H1 (cell line): ENCODE data around the gene PCNX1. TPM values are rescaled to one million over a fixed set of nuclear protein-coding genes. Genes with fewer than 3 reads are reported as not detected.

ENCODE experiments used
- CTCF ChIA-PET: fragments of 300-600 bp; sonication (Branson Sonifier 250); formaldehyde crosslinking; loops from one replicate; lab custom pipeline; 2021; ENCODE audit not compliant: partially characterized antibody; lab: Charles Lee
- POLR2A ChIA-PET: fragments of 300-600 bp; sonication (Branson Sonifier 250); formaldehyde crosslinking; loops from one replicate; lab custom pipeline; 2021; ENCODE audit warnings: inconsistent platforms; ENCODE audit not compliant: partially characterized antibody; lab: Charles Lee
- DNase-seq, 2 experiments: peaks; one replicate each; pipeline versions ENCODE4 v3.0.0 to v3.0.0-alpha.2; 2010 to 2022; ENCODE audit warnings: low spot score in 2 of 2, low read depth in 1 of 2, mixed read lengths in 1 of 2
- FAIRE-seq: peaks from 2 replicates; lab custom pipeline; 2011; peaks lifted over from hg19 to GRCh38; lab: Jason Lieb, UNC
- H2AFZ ChIP-seq: 2 replicates; pipeline ENCODE4 v1.8.1; 2012; ENCODE audit warnings: low read length, inconsistent platforms
- H2AK5ac ChIP-seq: 2 replicates; pipeline ENCODE4 v1.6.1; 2013; ENCODE audit warnings: low read depth, low read length
- H2BK120ac ChIP-seq: replicated peaks from 2 replicates; pipeline ENCODE3; 2013; ENCODE audit warnings: low read depth, low read length, inconsistent platforms
- H2BK12ac ChIP-seq: 2 replicates; pipeline ENCODE4 v1.6.1; 2013; ENCODE audit warnings: low read depth, low read length
- H2BK15ac ChIP-seq: 2 replicates; pipeline ENCODE4 v1.6.1; 2013; ENCODE audit warnings: low read length
- H2BK20ac ChIP-seq: 2 replicates; pipeline ENCODE4 v1.6.1; 2013; ENCODE audit warnings: low read length
- H2BK5ac ChIP-seq: 2 replicates; pipeline ENCODE4 v1.6.1; 2013; ENCODE audit warnings: low read depth, low read length
- H3K14ac ChIP-seq: 2 replicates; pipeline ENCODE4 v1.6.1; 2013; ENCODE audit warnings: inconsistent platforms; ENCODE audit not compliant: insufficient read length
- H3K18ac ChIP-seq: 2 replicates; pipeline ENCODE4 v1.6.1; 2013; ENCODE audit warnings: low read length; ENCODE audit errors: extremely low read depth
- H3K23ac ChIP-seq: 2 replicates; pipeline ENCODE4 v1.6.1; 2013; ENCODE audit warnings: inconsistent platforms; ENCODE audit not compliant: insufficient read length
- H3K23me2 ChIP-seq: 2 replicates; pipeline ENCODE4 v1.6.1; 2013; ENCODE audit warnings: low read depth, low read length
- H3K27ac ChIP-seq: 2 replicates; pipeline ENCODE4 v1.6.1; 2011; ENCODE audit warnings: low read depth, low read length, inconsistent platforms
- H3K27me3 ChIP-seq, 4 experiments: replicated peaks in 1 of 4; 1 replicate in 1 of 4; 2 replicates in 3 of 4; pipeline versions ENCODE4 v1.6.1 to v1.8.1; 2011 to 2013; ENCODE audit warnings: low read length in 3 of 4, mild to moderate bottlenecking in 3 of 4, inconsistent platforms in 2 of 4, mixed read lengths in 2 of 4, moderate library complexity in 1 of 4; ENCODE audit not compliant: control insufficient read depth in 3 of 4, insufficient read depth in 3 of 4; ENCODE audit errors: extremely low read depth in 1 of 4
- H3K36me3 ChIP-seq, 4 experiments: 2 replicates each; pipeline versions ENCODE4 v1.6.1 to v1.8.1; 2011 to 2013; ENCODE audit warnings: mild to moderate bottlenecking in 4 of 4, low read length in 3 of 4, moderate library complexity in 2 of 4, control low read depth in 1 of 4, inconsistent platforms in 1 of 4; ENCODE audit not compliant: insufficient read depth in 4 of 4, control insufficient read depth in 2 of 4
- H3K4ac ChIP-seq: replicated peaks from 2 replicates; pipeline ENCODE3; 2013; ENCODE audit warnings: low read length, low read depth, mixed read lengths, inconsistent platforms; ENCODE audit not compliant: insufficient read length
- H3K4me1 ChIP-seq, 4 experiments: replicated peaks in 1 of 4; 1 replicate in 1 of 4; 2 replicates in 3 of 4; pipeline versions ENCODE4 v1.6.1 to v1.8.1; 2011 to 2013; ENCODE audit warnings: low read length in 3 of 4, inconsistent platforms in 2 of 4, mixed read lengths in 1 of 4; ENCODE audit not compliant: insufficient read depth in 4 of 4, control insufficient read depth in 3 of 4
- H3K4me2 ChIP-seq, 2 experiments: 2 replicates each; pipeline versions ENCODE4 v1.6.1 to v1.8.1; 2011 to 2013; ENCODE audit warnings: low read depth in 2 of 2, low read length in 2 of 2, control low read depth in 1 of 2, inconsistent platforms in 1 of 2, mild to moderate bottlenecking in 1 of 2; ENCODE audit not compliant: insufficient read depth in 1 of 2
- H3K4me3 ChIP-seq, 4 experiments: fragments of 200-600, 300-600 bp in 1 of 4; sonication (generic), shearing (Covaris generic), sonication (Bioruptor Twin) in 1 of 4; 2 replicates each; pipeline versions ENCODE4 v1.5.1 to v1.8.1; 2011 to 2016; ENCODE audit warnings: low read length in 4 of 4, low read depth in 3 of 4, control low read depth in 2 of 4, inconsistent platforms in 2 of 4, mild to moderate bottlenecking in 2 of 4, mixed read lengths in 1 of 4, moderate library complexity in 1 of 4; ENCODE audit not compliant: insufficient read depth in 2 of 4; ENCODE audit errors: extremely low read depth in 1 of 4
- H3K56ac ChIP-seq: replicated peaks from 2 replicates; pipeline ENCODE3; 2013; ENCODE audit warnings: low read depth, mild to moderate bottlenecking, mixed read lengths, low read length, inconsistent platforms; ENCODE audit not compliant: insufficient read length
- H3K79me1 ChIP-seq: 2 replicates; pipeline ENCODE4 v1.6.1; 2013; ENCODE audit warnings: low read depth, low read length, control low read depth
- H3K79me2 ChIP-seq, 2 experiments: 2 replicates each; pipeline versions ENCODE4 v1.6.1 to v1.8.1; 2012 to 2013; ENCODE audit warnings: low read length in 2 of 2, mild to moderate bottlenecking in 2 of 2, inconsistent platforms in 1 of 2; ENCODE audit not compliant: insufficient read depth in 2 of 2, control insufficient read depth in 1 of 2
- H3K9ac ChIP-seq, 4 experiments: replicated peaks in 1 of 4; 1 replicate in 1 of 4; 2 replicates in 3 of 4; pipeline versions ENCODE4 v1.6.1 to v1.8.1; 2011 to 2013; ENCODE audit warnings: low read depth in 3 of 4, low read length in 3 of 4, control low read depth in 2 of 4, mild to moderate bottlenecking in 2 of 4, moderate library complexity in 2 of 4, inconsistent platforms in 1 of 4; ENCODE audit errors: extremely low read depth in 1 of 4
- H3K9me3 ChIP-seq, 2 experiments: 2 replicates each; pipeline versions ENCODE4 v1.6.1 to v1.8.1; 2012 to 2013; ENCODE audit warnings: mild to moderate bottlenecking in 2 of 2, moderate library complexity in 2 of 2, control low read depth in 1 of 2, inconsistent platforms in 1 of 2, low read depth in 1 of 2, low read length in 1 of 2, mixed read lengths in 1 of 2; ENCODE audit not compliant: insufficient read depth in 2 of 2
- H4K20me1 ChIP-seq, 2 experiments: replicated peaks in 1 of 2; 2 replicates each; pipeline versions ENCODE3 to v1.8.1; 2011 to 2013; ENCODE audit warnings: inconsistent platforms in 2 of 2, low read length in 2 of 2, mild to moderate bottlenecking in 1 of 2; ENCODE audit not compliant: insufficient read depth in 2 of 2, control insufficient read depth in 1 of 2
- H4K5ac ChIP-seq: 2 replicates; pipeline ENCODE4 v1.6.1; 2013; ENCODE audit warnings: low read length, low read depth, mixed read lengths, inconsistent platforms; ENCODE audit not compliant: insufficient read length
- H4K8ac ChIP-seq: 2 replicates; pipeline ENCODE4 v1.8.0; 2013; ENCODE audit warnings: mild to moderate bottlenecking, moderate library complexity, low read length, inconsistent platforms; ENCODE audit not compliant: insufficient read depth; ENCODE audit errors: extremely low read depth
- H4K91ac ChIP-seq: replicated peaks from 2 replicates; pipeline ENCODE3; 2013; ENCODE audit warnings: low read length, mixed read lengths, inconsistent platforms; ENCODE audit not compliant: insufficient read length
- BRCA1 ChIP-seq: IDR thresholded peaks from 2 replicates; pipeline ENCODE4 v1.6.1; 2012; ENCODE audit warnings: low read depth, low read length, improper control_type of control experiment
- EP300 ChIP-seq, 2 experiments: IDR thresholded peaks; 1 replicate in 1 of 2; 2 replicates in 1 of 2; pipeline ENCODE4 v1.6.1; 2011 to 2012; ENCODE audit warnings: low read depth in 2 of 2, low read length in 2 of 2, mild to moderate bottlenecking in 2 of 2, borderline replicate concordance in 1 of 2, inconsistent platforms in 1 of 2, moderate library complexity in 1 of 2
- GTF2F1 ChIP-seq: IDR thresholded peaks from 2 replicates; pipeline ENCODE4 v1.6.1; 2012; ENCODE audit warnings: low read depth, low read length, improper control_type of control experiment, borderline replicate concordance
- KDM5A ChIP-seq: fragments of 200-600 bp; IDR thresholded peaks from 2 replicates; pipeline ENCODE4 v1.7.1; 2012; ENCODE audit warnings: mild to moderate bottlenecking, low read length, inconsistent platforms, mixed read lengths
- NANOG ChIP-seq: IDR thresholded peaks from 2 replicates; pipeline ENCODE4 v1.6.1; 2011; ENCODE audit warnings: low read length, low read depth, mild to moderate bottlenecking, inconsistent platforms; ENCODE audit not compliant: insufficient read depth, poor library complexity, severe bottlenecking
- RBBP5 ChIP-seq: IDR thresholded peaks from 2 replicates; pipeline ENCODE4 v1.7.1; 2012; ENCODE audit warnings: low read depth, mild to moderate bottlenecking, inconsistent platforms, low read length, moderate library complexity, borderline replicate concordance
- RNF2 ChIP-seq: fragments of 200-900, 300-1000 bp; sonication (generic); IDR thresholded peaks from 2 replicates; pipeline ENCODE4 v1.7.1; 2016; ENCODE audit warnings: borderline replicate concordance, low read depth, mild to moderate bottlenecking, antibody characterized with exemption, low read length; ENCODE audit not compliant: poor library complexity, severe bottlenecking; ENCODE audit errors: missing control alignments
- SIX5 ChIP-seq: IDR thresholded peaks from 2 replicates; pipeline ENCODE4 v1.6.1; 2011; ENCODE audit warnings: mild to moderate bottlenecking, low read depth, low read length
- USF2 ChIP-seq: IDR thresholded peaks from 2 replicates; pipeline ENCODE4 v1.6.1; 2011; ENCODE audit warnings: low read length, improper control_type of control experiment
- ZNF274 ChIP-seq: IDR thresholded peaks from 2 replicates; pipeline ENCODE4 v1.7.0; 2012; ENCODE audit warnings: low read length, borderline replicate concordance; ENCODE audit errors: extremely low read depth
- WGBS, 2 experiments: shearing (Covaris generic) in 1 of 2; methylation state at CpG; one replicate each; pipeline versions ENCODE4 v1.1.6 to v1.1.7; 2013 to 2015; ENCODE audit warnings: low lambda C conversion rate in 2 of 2, mixed read lengths in 2 of 2, inconsistent platforms in 1 of 2, low coverage in 1 of 2, missing lambda C conversion rate in 1 of 2; ENCODE audit not compliant: insufficient replicate concordance in 2 of 2, insufficient coverage in 1 of 2, insufficient read length in 1 of 2; ENCODE audit errors: extremely low coverage in 1 of 2, missing lambda C conversion rate in 1 of 2; 5-methylcytosine and 5-hydroxymethylcytosine counted together
- polyA plus RNA-seq, 7 experiments: library from polyadenylated mRNA; depleted of rRNA in 3 of 7; stranded (reverse) in 5 of 7; unstranded in 2 of 7; fragments of >200 nt in 5 of 7; fragments of 200-250 nt in 2 of 7; gene quantifications; 1 replicate in 5 of 7; 2 replicates in 1 of 7; 4 replicates in 1 of 7; pipeline versions ENCODE4 v1.2.1 to v1.2.3, GENCODE V29; 2011 to 2013; ENCODE audit warnings: missing spikeins in 2 of 7, mixed read lengths in 2 of 7
- total RNA-seq: library from RNA; stranded (reverse); fragmentation: NEBNext Ultra II Directional; extraction: Animal tissue kit (Norgen Biotek cat#: 25700); gene quantifications from 2 replicates; pipeline ENCODE4 v1.2.1, GENCODE V29; 2021

PCNX1 gene
- total and polyA plus RNA-seq, 2 of the 8 experiments (the other 6 are each of a cell fraction or from before 2014, with no cell fraction given), result 37.7 to 53.2 TPM

GRCh38 chr14:71108398-71109119 is 201.3 kb downstream of the PCNX1 start:
- Histone ChIP-seq H2BK15ac (no peak overlapping the region), H3K4ac (no peak overlapping the region), H2AK5ac (no peak overlapping the region), H3K9me3 (no peaks in the 10 kb centered on the region), H4K8ac (no peak overlapping the region), H3K23me2 (no peaks in the 10 kb centered on the region), H3K23ac (no peak overlapping the region), H2BK12ac (no peak overlapping the region), H3K79me2 (no peaks in the 10 kb centered on the region), H3K27ac (no peak overlapping the region), H2BK5ac (no peak overlapping the region), H2BK20ac (no peak overlapping the region), H3K4me1 (no peaks in the 10 kb centered on the region), H2BK120ac (no peak overlapping the region), H3K4me2 (no peak overlapping the region), H4K5ac (no peak overlapping the region), H3K9ac (no peak overlapping the region), H4K91ac (no peak overlapping the region), H3K36me3 (peaks cover 9 to 29% (median 16%) of the 10 kb centered on the region in 4 experiments; a peak in 7 of 8 replicates), H4K20me1 (peaks cover 0 to 2% of the 10 kb centered on the region in 2 experiments), H3K27me3 (no peaks in the 10 kb centered on the region), H3K56ac (no peak overlapping the region), H3K79me1 (no peaks in the 10 kb centered on the region), H3K14ac (no peak overlapping the region), H3K4me3 (no peak overlapping the region), H2AFZ (no peak overlapping the region), H3K18ac (no peak overlapping the region)
- ChIA-PET POLR2A (interaction anchor here (1.2 kb wide), 1 partner anchor 10 kb away, joined by 7 read pairs; no protein-coding TSS in a partner anchor), CTCF (interaction anchor here (1.1 kb wide), 2 partner anchors 30 to 528 kb away, joined by 3 read pairs; no protein-coding TSS in a partner anchor)
- WGBS, 2 experiments, result 86% methylated on average over 16 of the region's 16 CpGs; no CpG with 5 or more reads in 1 of the 2 experiments
- DNase-seq, result no peak
- no peak for FAIRE-seq
- TF ChIP-seq NANOG (no peak), EP300 (IDR thresholded peaks at IDR 0.05; ENCODE audit: borderline replicate concordance in 1 of 2, low read depth in 2 of 2, low read length in 2 of 2) (no peak), RBBP5 (no peak), KDM5A (no peak), GTF2F1 (no peak), BRCA1 (no peak), RNF2 (no peak), USF2 (no peak), ZNF274 (no peak), SIX5 (no peak)
